GM06990 (cell line): ENCODE data around the gene STXBP3.

Experiments used
- DNase-seq: peaks from one replicate; pipeline ENCODE4 v3.0.0-alpha.2; 2011; ENCODE audit not compliant: insufficient read length; ENCODE audit errors: extremely low read depth
- H3K27me3 ChIP-seq: replicated peaks from 2 replicates; pipeline ENCODE4 v1.6.0; 2011; ENCODE audit warnings: low read length; ENCODE audit not compliant: control insufficient read depth, insufficient read depth
- H3K36me3 ChIP-seq: 2 replicates; pipeline ENCODE4 v1.5.1; 2011; ENCODE audit warnings: low read length; ENCODE audit not compliant: control insufficient read depth, insufficient read depth
- H3K4me3 ChIP-seq: replicated peaks from 2 replicates; pipeline ENCODE4 v1.5.1; 2011; ENCODE audit warnings: low read depth, mild to moderate bottlenecking, control low read depth, low read length
- TF ChIP-seq, protein P1 (sequence below): IDR thresholded peaks from 2 replicates; pipeline ENCODE4 v1.5.1; 2011; ENCODE audit warnings: low read length, control low read depth, mild to moderate bottlenecking, inconsistent platforms; ENCODE audit not compliant: insufficient read depth, poor library complexity, severe bottlenecking

The STXBP3 gene

GRCh38 chr1:108832929-108833328 lies 86.5 kb downstream of the STXBP3 start:
- H3K36me3 ChIP-seq = no peaks in the 10 kb centered on the region
- TF ChIP-seq, protein P1, sequence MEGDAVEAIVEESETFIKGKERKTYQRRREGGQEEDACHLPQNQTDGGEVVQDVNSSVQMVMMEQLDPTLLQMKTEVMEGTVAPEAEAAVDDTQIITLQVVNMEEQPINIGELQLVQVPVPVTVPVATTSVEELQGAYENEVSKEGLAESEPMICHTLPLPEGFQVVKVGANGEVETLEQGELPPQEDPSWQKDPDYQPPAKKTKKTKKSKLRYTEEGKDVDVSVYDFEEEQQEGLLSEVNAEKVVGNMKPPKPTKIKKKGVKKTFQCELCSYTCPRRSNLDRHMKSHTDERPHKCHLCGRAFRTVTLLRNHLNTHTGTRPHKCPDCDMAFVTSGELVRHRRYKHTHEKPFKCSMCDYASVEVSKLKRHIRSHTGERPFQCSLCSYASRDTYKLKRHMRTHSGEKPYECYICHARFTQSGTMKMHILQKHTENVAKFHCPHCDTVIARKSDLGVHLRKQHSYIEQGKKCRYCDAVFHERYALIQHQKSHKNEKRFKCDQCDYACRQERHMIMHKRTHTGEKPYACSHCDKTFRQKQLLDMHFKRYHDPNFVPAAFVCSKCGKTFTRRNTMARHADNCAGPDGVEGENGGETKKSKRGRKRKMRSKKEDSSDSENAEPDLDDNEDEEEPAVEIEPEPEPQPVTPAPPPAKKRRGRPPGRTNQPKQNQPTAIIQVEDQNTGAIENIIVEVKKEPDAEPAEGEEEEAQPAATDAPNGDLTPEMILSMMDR = no peak
- DNase-seq = no peak

DNA sequence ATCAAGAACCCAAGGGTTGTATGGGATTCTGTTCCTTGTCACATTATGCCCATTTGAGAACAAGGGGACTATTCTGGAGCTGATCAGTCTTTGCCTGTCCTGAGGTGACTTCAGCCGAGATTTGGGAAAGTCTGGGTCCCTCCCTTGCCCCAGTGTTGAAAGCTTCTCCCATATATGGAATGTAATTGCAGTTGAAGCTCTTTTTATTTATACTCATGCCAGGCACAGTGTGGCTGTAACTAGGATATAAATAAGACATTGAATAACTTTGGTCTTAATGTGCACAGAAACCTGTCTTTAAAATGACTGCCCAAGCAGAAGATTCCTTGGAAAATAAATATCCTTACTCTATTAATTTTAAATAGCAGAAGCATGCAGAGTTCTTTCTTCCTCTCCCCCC lies 95.2 kb downstream of the STXBP3 start:
- no peaks in the 10 kb centered on the region for H3K27me3 ChIP-seq
- H3K4me3 ChIP-seq = no peak overlapping the region
- no peaks in the 10 kb centered on the region for H3K36me3 ChIP-seq
- TF ChIP-seq, protein P1 = no peak
- no peak for DNase-seq

More at GRCh38 chr1:108832929-108833328, 86.5 kb downstream of the STXBP3 start:
- Histone ChIP-seq H3K4me3 (no peak overlapping the region), H3K27me3 (no peaks in the 10 kb centered on the region)

DNA sequence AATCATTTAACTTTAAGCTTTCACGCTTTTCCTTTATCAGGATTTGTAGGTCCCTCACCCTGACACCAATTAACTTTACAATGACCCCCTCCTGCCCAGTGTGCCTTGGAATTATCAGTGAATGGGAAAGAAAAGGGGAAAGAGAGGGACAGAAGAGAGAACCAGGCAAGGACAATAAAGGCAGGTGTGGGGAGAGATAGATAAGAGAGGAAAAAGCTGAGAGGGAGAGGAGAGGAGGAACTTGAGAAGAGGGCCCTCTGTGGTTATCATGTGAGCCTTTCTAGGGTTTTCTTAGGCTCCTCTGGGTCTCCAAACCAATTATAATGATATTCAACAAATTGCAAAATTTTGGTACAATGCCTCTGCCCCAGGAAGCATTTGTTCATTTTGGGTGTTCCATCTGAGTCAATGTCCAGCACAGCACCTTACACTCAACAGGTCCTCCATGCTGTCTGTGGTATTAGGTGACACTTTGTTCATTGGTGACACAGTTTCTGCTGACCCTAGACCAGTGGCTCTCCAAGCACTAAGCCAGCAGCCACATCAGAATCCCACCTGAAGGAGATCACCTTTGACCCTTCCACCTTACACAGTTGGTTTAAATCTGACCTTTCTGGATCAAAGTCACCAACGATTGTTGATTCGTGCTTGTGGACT lies 96.2 kb downstream of the STXBP3 start:
- Histone ChIP-seq H3K27me3 (no peaks in the 10 kb centered on the region), H3K36me3 (no peaks in the 10 kb centered on the region), H3K4me3 (no peak overlapping the region)
- TF ChIP-seq, protein P1 = no peak
- DNase-seq = no peak

GRCh38 chr1:108843390-108844137 lies 97.1 kb downstream of the STXBP3 start:
- no peak for DNase-seq
- Histone ChIP-seq H3K27me3 (no peaks in the 10 kb centered on the region), H3K36me3 (no peaks in the 10 kb centered on the region), H3K4me3 (no peak overlapping the region)
- TF ChIP-seq, protein P1 = no peak

- no peak overlapping the region for H3K4me3 ChIP-seq
- TF ChIP-seq, protein P1 = no peak
- H3K36me3 ChIP-seq = no peaks in the 10 kb centered on the region
- H3K27me3 ChIP-seq = no peaks in the 10 kb centered on the region
- DNase-seq = no peak
These were observed 99.0 kb downstream of the STXBP3 start for GRCh38 chr1:108845446-108845845.
